HCT116 (cell line): Measurements from ENCODE around the gene GUK1. TPM values are rescaled to one million over a fixed set of nuclear protein-coding genes. Genes with fewer than 3 reads are reported as not detected.

Source experiments
- ATAC-seq: fragments of 200-7000 bp; cut with Tn5 transposase; 2 replicates; pipeline ENCODE4 v1.9.1; 2020; ENCODE audit warnings: mild to moderate bottlenecking, moderate library complexity
- BruUV-seq: library from RNA; stranded (reverse); fragments of 400-500 nt; replicated peaks from 2 replicates; lab custom pipeline; 2021; lab: Mats Ljungman, UMichigan
- CTCF ChIA-PET: fragments of 300-600 bp; sonication (Branson Sonifier 250); formaldehyde crosslinking; loops from one replicate; lab custom pipeline; 2021; ENCODE audit warnings: antibody characterized with exemption; lab: Charles Lee
- POLR2A ChIA-PET: fragments of 300-600, 350-600 bp; sonication (Branson Sonifier 250); formaldehyde crosslinking; loops from one replicate; lab custom pipeline; 2021; ENCODE audit warnings: antibody characterized with exemption; lab: Charles Lee
- RAD21 ChIA-PET, 2 experiments: fragments of 300-600 bp; sonication (Branson Sonifier 250); formaldehyde crosslinking; loops; one replicate each; lab custom pipeline; 2023; ENCODE audit warnings: low total read pairs in 2 of 2; ENCODE audit not compliant: uncharacterized antibody in 2 of 2, unreplicated experiment in 2 of 2, low non-redundant PET in 1 of 2; lab: Charles Lee
- DNase-seq: peaks from one replicate; pipeline ENCODE4 v3.0.0-alpha.2; 2010; ENCODE audit warnings: low read depth, low spot score
- H2AFZ ChIP-seq: fragments of 200-600 bp; shearing (Covaris generic), sonication (generic); 2 replicates; pipeline ENCODE4 v1.6.1; 2017; ENCODE audit warnings: low read depth, mixed run types, mixed read lengths, antibody characterized with exemption, low read length; ENCODE audit not compliant: poor library complexity, severe bottlenecking
- H3K27ac ChIP-seq: 2 replicates; pipeline ENCODE4 v1.5.1; 2012; ENCODE audit warnings: low read depth, low read length
- H3K27me3 ChIP-seq: fragments of 200-600 bp; sonication (generic); 2 replicates; pipeline ENCODE4 v1.6.1; 2016; ENCODE audit warnings: mixed run types, low read length, mixed read lengths; ENCODE audit not compliant: insufficient read depth
- H3K36me3 ChIP-seq, 2 experiments: fragments of 200-500 bp in 1 of 2; fragments of 200-600 bp in 1 of 2; sonication (Bioruptor generic) in 1 of 2; sonication (generic) in 1 of 2; 2 replicates each; pipeline versions ENCODE4 v1.5.1 to v1.6.1; 2014 to 2016; ENCODE audit warnings: low read length in 2 of 2, inconsistent platforms in 1 of 2, mixed read lengths in 1 of 2, mixed run types in 1 of 2; ENCODE audit not compliant: insufficient read depth in 2 of 2, control insufficient read depth in 1 of 2
- H3K4me1 ChIP-seq, 2 experiments: fragments of 200-600 bp in 1 of 2; sonication (generic) in 1 of 2; 2 replicates each; pipeline versions ENCODE4 v1.5.1 to v1.6.1; 2012 to 2017; ENCODE audit warnings: low read length in 2 of 2, inconsistent platforms in 1 of 2, mild to moderate bottlenecking in 1 of 2, mixed read lengths in 1 of 2, mixed run types in 1 of 2, moderate library complexity in 1 of 2; ENCODE audit not compliant: insufficient read depth in 2 of 2, control insufficient read depth in 1 of 2
- H3K4me2 ChIP-seq: fragments of 200-600 bp; sonication (generic); 2 replicates; pipeline ENCODE4 v1.6.1; 2017; ENCODE audit warnings: mixed run types, low read length, mixed read lengths
- H3K4me3 ChIP-seq, 2 experiments: fragments of 200-600 bp in 1 of 2; sonication (generic) in 1 of 2; replicated peaks in 1 of 2; 2 replicates each; pipeline ENCODE4 v1.5.1; 2011 to 2016; ENCODE audit warnings: low read length in 2 of 2, control low read depth in 1 of 2, low read depth in 1 of 2, mild to moderate bottlenecking in 1 of 2, mixed read lengths in 1 of 2, mixed run types in 1 of 2
- H3K79me2 ChIP-seq: fragments of 200-600 bp; sonication (generic); 2 replicates; pipeline ENCODE4 v1.6.1; 2017; ENCODE audit warnings: mild to moderate bottlenecking, mixed run types, low read length, moderate library complexity, mixed read lengths; ENCODE audit not compliant: insufficient read depth
- H3K9ac ChIP-seq: fragments of 200-600 bp; sonication (generic); 2 replicates; pipeline ENCODE4 v1.6.1; 2016; ENCODE audit warnings: low read length, mixed read lengths
- H3K9me2 ChIP-seq: fragments of 200-600 bp; sonication (generic), shearing (Covaris generic); 2 replicates; pipeline ENCODE4 v1.6.1; 2017; ENCODE audit warnings: mixed run types, mild to moderate bottlenecking, moderate library complexity; ENCODE audit not compliant: insufficient read depth
- H3K9me3 ChIP-seq, 2 experiments: fragments of 200-500 bp in 1 of 2; fragments of 200-600 bp in 1 of 2; sonication (Bioruptor generic) in 1 of 2; sonication (generic) in 1 of 2; 2 replicates each; pipeline ENCODE4 v1.6.1; 2014 to 2017; ENCODE audit warnings: low read length in 2 of 2, mixed read lengths in 2 of 2, inconsistent platforms in 1 of 2, low read depth in 1 of 2, mild to moderate bottlenecking in 1 of 2, mixed run types in 1 of 2, moderate library complexity in 1 of 2; ENCODE audit not compliant: control insufficient read depth in 1 of 2, insufficient read depth in 1 of 2
- H4K20me1 ChIP-seq: fragments of 200-600 bp; sonication (generic), shearing (Covaris generic); 2 replicates; pipeline ENCODE4 v1.6.1; 2017; ENCODE audit warnings: mixed run types, mild to moderate bottlenecking, moderate library complexity; ENCODE audit not compliant: insufficient read depth
- CEBPB ChIP-seq: IDR thresholded peaks from 2 replicates; pipeline ENCODE4 v1.6.1; 2012; ENCODE audit warnings: low read depth
- EZH2phosphoT487 ChIP-seq: fragments of 200-600 bp; IDR thresholded peaks from 2 replicates; pipeline ENCODE4 v1.6.1; 2018; ENCODE audit warnings: antibody characterized with exemption, borderline replicate concordance
- JUND ChIP-seq: IDR thresholded peaks from 2 replicates; pipeline ENCODE4 v1.6.1; 2012
- POLR2AphosphoS5 ChIP-seq: IDR thresholded peaks from 2 replicates; pipeline ENCODE4 v1.6.1; 2011; ENCODE audit warnings: mild to moderate bottlenecking, low read depth, low read length, moderate library complexity
- SP1 ChIP-seq: IDR thresholded peaks from 2 replicates; pipeline ENCODE4 v1.6.1; 2012; ENCODE audit warnings: low read depth
- SRF ChIP-seq: IDR thresholded peaks from 2 replicates; pipeline ENCODE4 v1.6.1; 2012; ENCODE audit warnings: low read depth
- TCF7L2 ChIP-seq: IDR thresholded peaks from 2 replicates; pipeline ENCODE4 v1.7.0; 2011; ENCODE audit warnings: borderline replicate concordance, inconsistent platforms; ENCODE audit not compliant: insufficient read depth, insufficient read length; ENCODE audit errors: extremely low read depth
- YY1 ChIP-seq: IDR thresholded peaks from 2 replicates; pipeline ENCODE4 v1.6.1; 2011; ENCODE audit warnings: low read length, low read depth, moderate library complexity, mild to moderate bottlenecking; ENCODE audit not compliant: insufficient replicate concordance; ENCODE audit errors: extremely low read depth
- ZNF274 ChIP-seq: fragments of 200-500 bp; sonication (Bioruptor generic); IDR thresholded peaks from 2 replicates; pipeline ENCODE4 v1.6.1; 2014; ENCODE audit warnings: mild to moderate bottlenecking, low read depth, low read length, inconsistent platforms
- intact Hi-C: fragments of 100-400 bp; cut with micrococcal nuclease; formaldehyde crosslinking; loops from 2 replicates; pipeline ENCODE4 v1.10.0; 2022
- total RNA-seq: library from RNA; stranded (reverse); gene quantifications from one replicate; pipeline ENCODE4 v1.2.1, GENCODE V29; 2021; ENCODE audit not compliant: unreplicated experiment
- TF ChIP-seq, protein P1 (sequence below): IDR thresholded peaks from 2 replicates; pipeline ENCODE4 v1.6.1; 2012
- TF ChIP-seq, protein P2 (sequence below): IDR thresholded peaks from 2 replicates; pipeline ENCODE4 v1.6.1; 2011; ENCODE audit warnings: mild to moderate bottlenecking, low read length, moderate library complexity; ENCODE audit not compliant: insufficient replicate concordance; ENCODE audit errors: extremely low read depth
- TF ChIP-seq, protein P3 (sequence below): IDR thresholded peaks from 2 replicates; pipeline ENCODE4 v1.6.1; 2012; ENCODE audit warnings: low read depth
- TF ChIP-seq, protein P4 (sequence below), 3 experiments: fragments of 200-600 bp in 1 of 3; sonication (generic) in 1 of 3; IDR thresholded peaks in 2 of 3; conservative IDR thresholded peaks in 1 of 3; 2 replicates each; pipeline ENCODE4 v1.5.1; 2012 to 2017; ENCODE audit warnings: low read depth in 2 of 3, low read length in 2 of 3, antibody characterized with exemption in 1 of 3, borderline replicate concordance in 1 of 3, control low read depth in 1 of 3, mild to moderate bottlenecking in 1 of 3, mixed read lengths in 1 of 3, mixed run types in 1 of 3, moderate library complexity in 1 of 3; ENCODE audit not compliant: insufficient read depth in 1 of 3

GUK1 gene
- total RNA-seq, 1 experiment from 2014 or later, result 145 TPM

DNA sequence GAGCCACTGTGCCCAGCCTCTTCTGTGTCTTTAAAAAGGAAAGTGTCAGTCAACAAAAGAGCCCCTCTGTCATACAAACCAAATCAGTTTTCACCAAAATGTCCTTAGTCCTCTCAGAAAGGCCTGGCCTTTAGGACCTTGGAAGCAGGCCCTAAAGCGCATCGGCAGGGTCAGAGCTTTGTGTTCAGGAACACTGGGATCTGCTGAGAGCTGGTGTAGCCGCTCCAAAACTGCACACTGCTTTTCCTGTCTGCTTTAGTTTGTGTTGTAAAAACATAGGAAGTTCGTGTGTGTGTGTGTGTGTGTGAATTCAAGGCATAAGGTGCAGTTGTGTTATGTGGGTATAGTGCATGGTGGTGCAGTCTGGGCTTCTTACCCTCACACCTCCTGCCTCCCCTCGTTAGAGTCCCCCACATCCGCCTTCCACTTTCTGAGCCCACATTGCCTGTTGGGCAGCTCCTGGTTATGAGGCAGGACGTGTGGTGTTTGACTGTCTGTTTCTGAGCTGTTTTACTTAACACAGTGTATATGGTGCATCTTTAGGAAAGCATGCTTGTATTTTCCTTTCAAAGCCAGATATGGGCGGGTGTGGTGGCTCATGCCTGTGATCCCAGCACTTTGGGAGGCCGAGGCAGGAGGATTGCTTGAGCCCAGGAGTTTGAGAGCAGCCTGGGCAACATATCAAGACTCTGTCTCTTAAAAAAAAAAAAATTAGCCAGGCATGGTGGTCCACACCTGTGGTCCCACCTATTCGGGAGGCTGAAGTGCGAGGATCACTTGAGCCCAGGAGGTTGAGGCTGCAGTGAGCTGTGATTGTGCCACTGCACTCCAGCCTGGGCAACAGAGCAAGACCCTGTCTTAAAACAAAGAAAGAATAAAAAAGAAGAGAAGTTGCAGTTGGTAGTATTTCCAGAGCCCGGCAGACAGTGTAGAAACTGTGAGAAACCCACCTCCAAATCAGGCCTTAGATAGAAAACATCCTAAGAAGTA, 37.9 kb downstream of the GUK1 start:
- H3K9me3 ChIP-seq, result no peaks in the 10 kb centered on the region
- no peak overlapping the region for H3K27ac ChIP-seq
- POLR2A ChIA-PET, result interaction anchor here (1.6 kb wide), 1 partner anchor 13 kb away, joined by 3 read pairs; no protein-coding TSS in a partner anchor
- TF ChIP-seq, protein P1, sequence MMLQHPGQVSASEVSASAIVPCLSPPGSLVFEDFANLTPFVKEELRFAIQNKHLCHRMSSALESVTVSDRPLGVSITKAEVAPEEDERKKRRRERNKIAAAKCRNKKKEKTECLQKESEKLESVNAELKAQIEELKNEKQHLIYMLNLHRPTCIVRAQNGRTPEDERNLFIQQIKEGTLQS, result no peak
- no peak for TF ChIP-seq ZNF274
- TF ChIP-seq, protein P2, sequence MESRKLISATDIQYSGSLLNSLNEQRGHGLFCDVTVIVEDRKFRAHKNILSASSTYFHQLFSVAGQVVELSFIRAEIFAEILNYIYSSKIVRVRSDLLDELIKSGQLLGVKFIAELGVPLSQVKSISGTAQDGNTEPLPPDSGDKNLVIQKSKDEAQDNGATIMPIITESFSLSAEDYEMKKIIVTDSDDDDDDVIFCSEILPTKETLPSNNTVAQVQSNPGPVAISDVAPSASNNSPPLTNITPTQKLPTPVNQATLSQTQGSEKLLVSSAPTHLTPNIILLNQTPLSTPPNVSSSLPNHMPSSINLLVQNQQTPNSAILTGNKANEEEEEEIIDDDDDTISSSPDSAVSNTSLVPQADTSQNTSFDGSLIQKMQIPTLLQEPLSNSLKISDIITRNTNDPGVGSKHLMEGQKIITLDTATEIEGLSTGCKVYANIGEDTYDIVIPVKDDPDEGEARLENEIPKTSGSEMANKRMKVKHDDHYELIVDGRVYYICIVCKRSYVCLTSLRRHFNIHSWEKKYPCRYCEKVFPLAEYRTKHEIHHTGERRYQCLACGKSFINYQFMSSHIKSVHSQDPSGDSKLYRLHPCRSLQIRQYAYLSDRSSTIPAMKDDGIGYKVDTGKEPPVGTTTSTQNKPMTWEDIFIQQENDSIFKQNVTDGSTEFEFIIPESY, result no peak
- no peak for TF ChIP-seq JUND
- no peak for TF ChIP-seq SP1
- TF ChIP-seq TCF7L2, result no peak
- TF ChIP-seq EZH2phosphoT487, result no peak
- TF ChIP-seq, protein P3, sequence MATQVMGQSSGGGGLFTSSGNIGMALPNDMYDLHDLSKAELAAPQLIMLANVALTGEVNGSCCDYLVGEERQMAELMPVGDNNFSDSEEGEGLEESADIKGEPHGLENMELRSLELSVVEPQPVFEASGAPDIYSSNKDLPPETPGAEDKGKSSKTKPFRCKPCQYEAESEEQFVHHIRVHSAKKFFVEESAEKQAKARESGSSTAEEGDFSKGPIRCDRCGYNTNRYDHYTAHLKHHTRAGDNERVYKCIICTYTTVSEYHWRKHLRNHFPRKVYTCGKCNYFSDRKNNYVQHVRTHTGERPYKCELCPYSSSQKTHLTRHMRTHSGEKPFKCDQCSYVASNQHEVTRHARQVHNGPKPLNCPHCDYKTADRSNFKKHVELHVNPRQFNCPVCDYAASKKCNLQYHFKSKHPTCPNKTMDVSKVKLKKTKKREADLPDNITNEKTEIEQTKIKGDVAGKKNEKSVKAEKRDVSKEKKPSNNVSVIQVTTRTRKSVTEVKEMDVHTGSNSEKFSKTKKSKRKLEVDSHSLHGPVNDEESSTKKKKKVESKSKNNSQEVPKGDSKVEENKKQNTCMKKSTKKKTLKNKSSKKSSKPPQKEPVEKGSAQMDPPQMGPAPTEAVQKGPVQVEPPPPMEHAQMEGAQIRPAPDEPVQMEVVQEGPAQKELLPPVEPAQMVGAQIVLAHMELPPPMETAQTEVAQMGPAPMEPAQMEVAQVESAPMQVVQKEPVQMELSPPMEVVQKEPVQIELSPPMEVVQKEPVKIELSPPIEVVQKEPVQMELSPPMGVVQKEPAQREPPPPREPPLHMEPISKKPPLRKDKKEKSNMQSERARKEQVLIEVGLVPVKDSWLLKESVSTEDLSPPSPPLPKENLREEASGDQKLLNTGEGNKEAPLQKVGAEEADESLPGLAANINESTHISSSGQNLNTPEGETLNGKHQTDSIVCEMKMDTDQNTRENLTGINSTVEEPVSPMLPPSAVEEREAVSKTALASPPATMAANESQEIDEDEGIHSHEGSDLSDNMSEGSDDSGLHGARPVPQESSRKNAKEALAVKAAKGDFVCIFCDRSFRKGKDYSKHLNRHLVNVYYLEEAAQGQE, result no peak
- no peak for TF ChIP-seq SRF
- TF ChIP-seq, protein P4, sequence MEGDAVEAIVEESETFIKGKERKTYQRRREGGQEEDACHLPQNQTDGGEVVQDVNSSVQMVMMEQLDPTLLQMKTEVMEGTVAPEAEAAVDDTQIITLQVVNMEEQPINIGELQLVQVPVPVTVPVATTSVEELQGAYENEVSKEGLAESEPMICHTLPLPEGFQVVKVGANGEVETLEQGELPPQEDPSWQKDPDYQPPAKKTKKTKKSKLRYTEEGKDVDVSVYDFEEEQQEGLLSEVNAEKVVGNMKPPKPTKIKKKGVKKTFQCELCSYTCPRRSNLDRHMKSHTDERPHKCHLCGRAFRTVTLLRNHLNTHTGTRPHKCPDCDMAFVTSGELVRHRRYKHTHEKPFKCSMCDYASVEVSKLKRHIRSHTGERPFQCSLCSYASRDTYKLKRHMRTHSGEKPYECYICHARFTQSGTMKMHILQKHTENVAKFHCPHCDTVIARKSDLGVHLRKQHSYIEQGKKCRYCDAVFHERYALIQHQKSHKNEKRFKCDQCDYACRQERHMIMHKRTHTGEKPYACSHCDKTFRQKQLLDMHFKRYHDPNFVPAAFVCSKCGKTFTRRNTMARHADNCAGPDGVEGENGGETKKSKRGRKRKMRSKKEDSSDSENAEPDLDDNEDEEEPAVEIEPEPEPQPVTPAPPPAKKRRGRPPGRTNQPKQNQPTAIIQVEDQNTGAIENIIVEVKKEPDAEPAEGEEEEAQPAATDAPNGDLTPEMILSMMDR (IDR thresholded peaks at IDR 0.05 in 2 of 3, conservative IDR thresholded peaks at IDR 0.05 in 1 of 3; ENCODE audit: borderline replicate concordance in 1 of 3, insufficient read depth in 1 of 3, low read depth in 2 of 3, low read length in 2 of 3), result no peak
- no peak for TF ChIP-seq POLR2AphosphoS5
- no peak for TF ChIP-seq YY1
- TF ChIP-seq CEBPB, result no peak
- TF ChIP-seq, all 23 proteins: peak for 0
- Histone ChIP-seq H3K9me2 (no peaks in the 10 kb centered on the region), H3K9ac (no peak overlapping the region), H2AFZ (no peak overlapping the region), H3K27me3 (no peaks in the 10 kb centered on the region), H3K4me2 (no peak overlapping the region), H3K36me3 (no peaks in the 10 kb centered on the region), H3K4me3 (no peak overlapping the region), H3K79me2 (no peaks in the 10 kb centered on the region), H3K4me1 (peaks cover 5 to 25% of the 10 kb centered on the region in 2 experiments), H4K20me1 (no peaks in the 10 kb centered on the region)
- no peak for DNase-seq
- intact Hi-C loops, result no loop called here
- RAD21 ChIA-PET, result no interaction called here
- CTCF ChIA-PET, result interaction anchor here (1.2 to 1.4 kb wide), 2 partner anchors 13 to 178 kb away, joined by 3 to 4 read pairs; partner anchors contain the start of gene IBA57
- ATAC-seq, result no peak
- no TSS peak for BruUV-seq
